Activated CD8-positive, alpha-beta T cell treated with anti-CD3 and anti-CD28 coated beads, Interleukin-2, amount 10 ng/mL, durations not matched to agents 7 days and 5 days (primary cell): Measurements from ENCODE around the gene ZFP69B. TPM values are rescaled to one million over a fixed set of nuclear protein-coding genes. Genes with fewer than 3 reads are reported as not detected.

Experiments used
- ATAC-seq: fragments of 150-1000 bp; cut with Tn5 transposase; one replicate; pipeline ENCODE4 v1.10.0; 2021; ENCODE audit warnings: moderate library complexity
- CTCF ChIA-PET: fragments of 350-600 bp; sonication (Branson Sonifier 250); formaldehyde crosslinking; loops from one replicate; lab custom pipeline; 2021; ENCODE audit warnings: antibody characterized with exemption; lab: Charles Lee
- POLR2A ChIA-PET: fragments of 350-600 bp; sonication (Branson Sonifier 250); formaldehyde crosslinking; loops from one replicate; lab custom pipeline; 2021; ENCODE audit warnings: antibody characterized with exemption; lab: Charles Lee
- DNase-seq: peaks from one replicate; pipeline ENCODE4 v3.0.0-alpha.2; 2020
- H3K27ac Mint-ChIP-seq: one replicate; pipeline ENCODE4 v1.8.0; 2021; ENCODE audit warnings: mild to moderate bottlenecking, mixed read lengths
- H3K27me3 Mint-ChIP-seq: one replicate; pipeline ENCODE4 v1.8.0; 2021; ENCODE audit warnings: low read depth, mixed read lengths
- H3K36me3 Mint-ChIP-seq: one replicate; pipeline ENCODE4 v1.8.0; 2021; ENCODE audit warnings: low read depth, mixed read lengths
- H3K4me1 Mint-ChIP-seq: one replicate; pipeline ENCODE4 v1.8.0; 2021; ENCODE audit warnings: low read depth, mixed read lengths
- H3K4me3 Mint-ChIP-seq: one replicate; pipeline ENCODE4 v1.8.0; 2021; ENCODE audit warnings: mild to moderate bottlenecking, mixed read lengths
- H3K9me3 Mint-ChIP-seq: one replicate; pipeline ENCODE4 v1.8.0; 2022; ENCODE audit warnings: mixed read lengths; ENCODE audit not compliant: insufficient read depth
- total RNA-seq, 2 experiments: library from RNA; stranded (reverse); gene quantifications; one replicate each; pipeline ENCODE4 v1.2.3, GENCODE V29; 2021

Gene ZFP69B
- total RNA-seq, 2 experiments from 2014 or later = 3.6 to 3.8 TPM

DNA sequence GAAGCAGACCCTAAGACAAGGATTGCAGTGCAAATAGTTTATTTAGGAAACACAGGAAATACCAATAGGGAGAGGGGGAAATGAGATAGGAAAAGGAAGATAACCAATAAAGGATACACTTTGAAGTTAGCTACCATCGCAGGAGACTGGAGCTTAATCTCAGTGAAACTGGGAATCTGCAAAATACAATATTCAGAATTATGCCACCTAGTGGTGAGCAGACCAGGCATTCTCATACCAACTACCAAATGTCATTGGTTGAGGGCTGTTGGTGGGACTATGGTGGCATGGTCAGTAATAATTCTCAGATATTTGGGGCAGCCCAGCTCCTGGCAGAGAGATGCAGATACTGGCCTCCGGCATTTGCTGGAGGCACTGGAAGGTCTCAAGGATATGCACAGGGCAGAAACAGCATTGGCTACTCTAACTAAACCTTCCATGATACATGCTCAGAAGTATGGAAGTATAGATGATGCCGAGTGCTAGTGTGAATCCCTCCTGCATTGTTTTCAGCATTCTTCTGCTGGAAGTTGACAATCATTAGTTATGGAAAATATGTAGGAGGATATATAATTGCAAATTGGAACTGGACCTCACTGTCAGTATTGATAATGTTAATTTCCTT, 11.8 kb upstream of the ZFP69B start:
- no peak overlapping the region for H3K27ac Mint-ChIP-seq
- H3K4me1 Mint-ChIP-seq = no peaks in the 10 kb centered on the region
- ATAC-seq (peak; percentile 47), DNase-seq (peak; percentile 27)
- POLR2A ChIA-PET = no interaction called here
- CTCF ChIA-PET = interaction anchor here (0.6 to 2.3 kb wide), 17 partner anchors 10 to 295 kb away, joined by 3 to 11 read pairs (median 4); partner anchors contain the start of genes COL9A2, EXO5, ZFP69B and ZNF684
- peaks cover 6% of the 10 kb centered on the region for H3K36me3 Mint-ChIP-seq
- no peaks in the 10 kb centered on the region for H3K27me3 Mint-ChIP-seq
- H3K9me3 Mint-ChIP-seq = peaks cover under 1% of the 10 kb centered on the region
- H3K4me3 Mint-ChIP-seq = no peak overlapping the region

DNA sequence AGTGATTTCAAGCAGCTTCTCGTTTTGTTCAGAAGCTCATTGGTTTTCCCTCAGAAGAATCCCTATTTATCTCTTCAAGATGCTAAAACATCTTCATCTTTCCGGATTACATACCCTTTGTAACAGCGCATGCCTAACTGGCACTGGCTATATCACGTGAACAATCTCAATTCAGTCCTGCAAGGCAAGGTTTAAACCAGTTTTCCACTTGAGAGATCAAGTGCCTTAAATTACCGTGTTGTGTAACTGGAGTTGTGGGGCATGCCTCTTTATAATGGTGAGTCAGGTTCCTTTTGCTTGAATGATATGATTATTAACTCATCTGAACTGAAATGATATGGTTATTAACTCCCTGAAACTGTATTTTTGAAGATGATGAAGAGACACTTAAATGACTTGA, 11.0 kb upstream of the ZFP69B start:
- H3K4me3 Mint-ChIP-seq = no peak overlapping the region
- H3K36me3 Mint-ChIP-seq = peaks cover 9% of the 10 kb centered on the region
- no peaks in the 10 kb centered on the region for H3K27me3 Mint-ChIP-seq
- H3K9me3 Mint-ChIP-seq = peaks cover 7% of the 10 kb centered on the region
- POLR2A ChIA-PET = no interaction called here
- CTCF ChIA-PET = interaction anchor here (0.6 to 2.3 kb wide), 8 partner anchors 9 to 295 kb away, joined by 3 to 11 read pairs (median 4); no protein-coding TSS in a partner anchor
- no peak overlapping the region for H3K27ac Mint-ChIP-seq
- ATAC-seq (no peak), DNase-seq (no peak)
- no peaks in the 10 kb centered on the region for H3K4me1 Mint-ChIP-seq

DNA sequence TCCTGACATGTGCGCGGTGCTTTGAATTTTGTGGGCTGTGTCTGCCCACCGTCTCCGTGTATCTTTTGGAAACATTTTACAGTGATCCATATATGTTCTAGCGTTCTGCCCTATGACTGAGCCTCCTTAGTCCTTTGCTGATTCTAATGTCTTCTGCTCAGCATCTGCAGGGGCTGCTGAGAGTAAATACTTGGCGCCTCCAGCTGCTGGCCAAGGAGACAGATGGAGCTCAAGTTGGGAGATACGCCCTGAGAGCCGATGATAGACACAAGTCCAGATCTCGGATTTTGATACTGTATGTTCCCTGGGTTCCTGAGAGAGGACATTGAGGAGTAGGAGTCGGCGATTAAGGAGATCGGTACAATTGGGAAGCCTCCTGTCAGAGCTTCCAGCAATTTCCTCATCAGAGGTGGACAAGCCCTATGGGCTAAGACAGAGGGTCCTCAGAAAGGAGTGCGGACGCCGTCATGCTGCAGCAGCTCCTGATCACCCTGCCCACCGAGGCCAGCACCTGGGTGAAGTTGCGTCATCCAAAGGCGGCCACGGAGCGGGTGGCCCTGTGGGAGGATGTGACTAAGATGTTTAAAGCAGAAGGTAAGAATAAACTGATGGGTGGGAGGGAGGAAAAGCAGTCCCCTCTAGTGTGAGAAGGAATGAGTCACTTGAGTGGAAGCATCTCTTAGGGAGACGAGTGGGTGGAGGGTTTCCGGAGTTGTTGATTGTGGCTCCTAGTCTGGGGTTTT, 390 bp downstream of the ZFP69B start:
- H3K9me3 Mint-ChIP-seq = peaks cover 40% of the 10 kb centered on the region
- DNase-seq (peak; percentile 78), ATAC-seq (peak; percentile 64)
- H3K4me3 Mint-ChIP-seq = peak overlapping the region; percentile 88
- peaks cover 61% of the 10 kb centered on the region for H3K36me3 Mint-ChIP-seq
- CTCF ChIA-PET = interaction anchor here (1.0 to 2.1 kb wide), 9 partner anchors 13 to 307 kb away, joined by 3 to 5 read pairs (median 4); no protein-coding TSS in a partner anchor
- H3K27ac Mint-ChIP-seq = peak overlapping the region; percentile 82
- no peaks in the 10 kb centered on the region for H3K27me3 Mint-ChIP-seq
- H3K4me1 Mint-ChIP-seq = peaks cover 29% of the 10 kb centered on the region
- POLR2A ChIA-PET = interaction anchor here (0.6 to 1.3 kb wide), 8 partner anchors 11 to 90 kb away, joined by 3 to 5 read pairs (median 4); partner anchors contain the start of gene ZNF684

DNA sequence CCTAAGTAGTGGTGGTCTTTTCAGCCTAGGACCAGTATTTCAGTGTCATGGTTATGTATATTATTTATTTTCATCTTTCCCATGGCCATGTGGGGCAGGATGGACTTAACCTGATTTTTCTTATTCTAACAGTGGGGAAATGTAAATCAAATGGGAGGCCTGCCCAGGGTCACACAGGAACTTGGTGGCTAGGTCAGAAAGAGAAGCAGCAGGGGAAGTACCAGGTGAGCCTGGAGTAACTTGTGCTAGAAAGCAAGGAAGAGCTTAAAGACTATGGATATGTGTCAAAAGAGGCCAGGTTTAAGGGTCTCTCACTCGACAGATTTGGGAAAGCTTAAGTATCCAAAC, 936 bp downstream of the ZFP69B start:
- Mint-ChIP-seq H3K27me3 (no peaks in the 10 kb centered on the region), H3K36me3 (peaks cover 63% of the 10 kb centered on the region), H3K4me3 (peak overlapping the region; percentile 88), H3K9me3 (peaks cover 39% of the 10 kb centered on the region), H3K27ac (peak overlapping the region; percentile 82), H3K4me1 (peaks cover 29% of the 10 kb centered on the region)
- ChIA-PET CTCF (interaction anchor here (1.1 to 2.1 kb wide), 5 partner anchors 13 to 136 kb away, joined by 3 to 5 read pairs (median 4); no protein-coding TSS in a partner anchor), POLR2A (interaction anchor here (0.6 to 1.3 kb wide), 2 partner anchors 10 to 60 kb away, joined by 3 to 4 read pairs; no protein-coding TSS in a partner anchor)
- ATAC-seq (no peak), DNase-seq (no peak)

DNA sequence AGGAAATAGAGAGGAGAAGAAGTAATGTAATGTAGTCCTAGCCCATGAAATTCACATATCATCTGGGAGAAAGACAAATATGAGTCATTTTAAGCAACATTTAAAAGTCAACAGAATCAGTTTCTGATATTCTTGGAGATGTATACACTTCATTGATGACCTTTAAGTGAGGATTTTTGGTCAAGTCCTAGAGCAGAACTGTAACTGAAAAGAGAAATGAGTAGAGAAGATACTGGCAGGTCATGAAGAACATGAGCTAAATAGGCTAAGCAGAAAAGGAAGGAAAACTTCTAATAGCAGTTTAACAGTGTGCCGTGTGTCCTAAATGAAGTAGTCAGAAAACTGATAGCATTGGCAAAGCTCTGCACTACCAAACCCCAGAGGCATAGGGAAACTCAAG, 4.6 kb downstream of the ZFP69B start:
- H3K27ac Mint-ChIP-seq = no peak overlapping the region
- CTCF ChIA-PET = no interaction called here
- peaks cover 72% of the 10 kb centered on the region for H3K9me3 Mint-ChIP-seq

DNA sequence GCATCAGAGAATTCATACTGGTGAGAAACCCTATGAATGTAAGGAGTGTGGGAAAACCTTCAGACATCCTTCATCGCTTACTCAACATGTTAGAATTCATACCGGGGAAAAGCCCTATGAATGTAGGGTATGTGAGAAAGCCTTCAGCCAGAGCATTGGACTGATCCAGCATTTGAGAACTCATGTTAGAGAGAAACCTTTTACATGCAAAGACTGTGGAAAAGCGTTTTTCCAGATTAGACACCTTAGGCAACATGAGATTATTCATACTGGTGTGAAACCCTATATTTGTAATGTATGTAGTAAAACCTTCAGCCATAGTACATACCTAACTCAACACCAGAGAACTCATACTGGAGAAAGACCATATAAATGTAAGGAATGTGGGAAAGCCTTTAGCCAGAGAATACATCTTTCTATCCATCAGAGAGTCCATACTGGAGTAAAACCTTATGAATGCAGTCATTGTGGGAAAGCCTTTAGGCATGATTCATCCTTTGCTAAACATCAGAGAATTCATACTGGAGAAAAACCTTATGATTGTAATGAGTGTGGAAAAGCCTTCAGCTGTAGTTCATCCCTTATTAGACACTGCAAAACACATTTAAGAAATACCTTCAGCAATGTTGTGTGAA, 12.8 kb downstream of the ZFP69B start:
- Mint-ChIP-seq H3K36me3 (peaks cover 70% of the 10 kb centered on the region), H3K27ac (no peak overlapping the region), H3K4me1 (peaks cover 6% of the 10 kb centered on the region), H3K4me3 (no peak overlapping the region), H3K9me3 (peaks cover 62% of the 10 kb centered on the region), H3K27me3 (no peaks in the 10 kb centered on the region)
- ATAC-seq (no peak), DNase-seq (no peak)
- ChIA-PET CTCF (interaction anchor here (1.8 kb wide), 1 partner anchor 15 kb away, joined by 4 read pairs; no protein-coding TSS in a partner anchor), POLR2A (no interaction called here)

More for the DNA sequence above, 4.6 kb downstream of the ZFP69B start:
- DNase-seq (no peak), ATAC-seq (no peak)
- H3K4me3 Mint-ChIP-seq = no peak overlapping the region
- POLR2A ChIA-PET = no interaction called here
- peaks cover 85% of the 10 kb centered on the region for H3K36me3 Mint-ChIP-seq
- H3K27me3 Mint-ChIP-seq = no peaks in the 10 kb centered on the region
- peaks cover 26% of the 10 kb centered on the region for H3K4me1 Mint-ChIP-seq

DNA sequence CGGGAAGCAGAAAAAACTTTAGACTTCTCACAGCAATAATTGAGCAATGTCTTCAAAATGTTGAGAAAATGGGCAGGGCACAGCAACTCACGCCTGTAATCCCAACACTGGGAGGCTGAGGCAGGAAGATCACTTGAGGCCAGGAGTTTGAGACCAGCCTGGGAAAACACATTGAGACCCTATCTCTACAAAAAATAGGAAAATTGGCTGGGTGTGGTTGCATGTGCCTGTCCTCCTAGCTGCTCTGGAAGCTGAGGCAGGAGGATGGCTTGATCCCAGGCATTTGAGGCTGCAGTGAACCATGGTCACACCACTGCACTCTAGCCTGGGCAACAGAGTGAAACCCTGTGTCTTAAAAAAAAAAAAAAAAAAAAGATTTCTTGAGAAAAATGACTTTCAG, 19.1 kb downstream of the ZFP69B start:
- ChIA-PET POLR2A (no interaction called here), CTCF (no interaction called here)
- Mint-ChIP-seq H3K36me3 (peaks cover 44% of the 10 kb centered on the region), H3K4me1 (no peaks in the 10 kb centered on the region), H3K27ac (no peak overlapping the region), H3K9me3 (peaks cover 73% of the 10 kb centered on the region), H3K4me3 (no peak overlapping the region), H3K27me3 (no peaks in the 10 kb centered on the region)
- ATAC-seq (no peak), DNase-seq (no peak)

DNA sequence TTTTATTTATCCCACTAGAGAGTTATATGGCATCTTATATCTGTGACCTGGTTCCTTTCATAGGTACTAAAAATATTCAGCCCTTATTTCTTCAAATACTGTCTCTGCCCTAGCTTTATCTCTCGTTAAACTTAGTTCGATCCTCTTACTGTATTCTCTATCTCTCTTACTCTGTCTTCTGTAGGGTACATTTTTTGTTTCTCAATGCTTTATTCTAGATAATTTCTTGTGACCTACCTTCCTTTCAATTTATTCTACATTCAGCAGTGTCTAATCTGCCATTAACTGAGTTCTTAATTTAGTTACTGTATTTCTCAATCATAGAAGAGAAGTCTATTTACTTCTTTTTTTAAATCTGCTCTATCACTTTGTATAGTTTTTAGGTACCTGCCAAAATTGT, 25.0 kb downstream of the ZFP69B start:
- Mint-ChIP-seq H3K4me3 (no peak overlapping the region), H3K36me3 (peaks cover 37% of the 10 kb centered on the region), H3K9me3 (peaks cover 39% of the 10 kb centered on the region), H3K27me3 (no peaks in the 10 kb centered on the region), H3K27ac (no peak overlapping the region), H3K4me1 (peaks cover 20% of the 10 kb centered on the region)
- CTCF ChIA-PET = no interaction called here
- ATAC-seq (no peak), DNase-seq (no peak)
- POLR2A ChIA-PET = no interaction called here

DNA sequence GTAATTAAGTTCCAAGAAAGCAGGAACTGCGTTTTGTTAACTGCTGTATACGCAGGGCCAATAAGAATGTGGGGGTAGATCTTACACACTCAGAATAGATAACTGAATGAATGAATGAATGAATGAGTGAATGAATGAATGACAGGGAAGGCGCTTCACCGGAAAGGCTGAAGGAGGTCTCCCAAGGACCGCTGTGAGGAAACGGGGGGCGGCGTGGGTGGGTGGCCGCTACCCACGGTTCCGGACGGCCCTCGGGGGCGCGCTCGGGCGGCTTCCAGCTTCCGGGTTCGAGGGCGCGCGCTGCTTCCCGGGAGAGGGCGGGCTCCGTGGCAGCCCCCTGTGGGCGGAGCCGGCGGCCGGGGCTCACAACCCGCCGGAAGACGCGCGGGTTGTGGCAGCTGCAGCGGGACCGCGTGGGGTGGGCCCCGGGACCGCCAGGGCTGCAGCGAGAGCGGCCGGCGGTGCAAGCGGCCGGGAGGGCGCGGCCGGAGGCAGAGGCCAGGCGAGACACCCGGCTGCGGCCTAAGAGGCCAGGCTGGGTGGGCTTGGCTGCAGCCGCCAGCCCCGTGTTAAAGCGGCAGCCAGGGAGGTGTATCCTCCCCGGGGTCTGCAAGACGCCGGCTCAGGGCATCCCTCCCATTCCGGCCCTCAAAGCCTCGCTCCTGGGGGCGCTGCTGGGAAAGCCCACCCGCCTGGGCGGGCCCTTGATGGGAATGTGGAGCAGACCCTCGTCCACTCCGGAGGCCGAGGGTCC, 26.8 kb downstream of the ZFP69B start, which contains the start of gene ZFP69:
TSS of gene ZFP69 (plus strand) at position 367 of the 754 bp plus-strand sequence. CDS start 2,072 bp downstream, outside the sequence.
- Mint-ChIP-seq H3K27me3 (no peaks in the 10 kb centered on the region), H3K36me3 (peaks cover 42% of the 10 kb centered on the region), H3K4me1 (peaks cover 20% of the 10 kb centered on the region), H3K27ac (peak within 1 kb of the TSS; percentile 81), H3K9me3 (peaks cover 32% of the 10 kb centered on the region), H3K4me3 (peak within 1 kb of the TSS; percentile 76)
- ATAC-seq (peak; percentile 92), DNase-seq (peak; percentile 80)
- CTCF ChIA-PET = interaction anchor here (1.3 to 1.8 kb wide), 2 partner anchors 10 to 13 kb away, joined by 3 to 4 read pairs; no protein-coding TSS in a partner anchor
- POLR2A ChIA-PET = interaction anchor here (2.3 kb wide), 1 partner anchor 32 kb away, joined by 15 read pairs; the partner anchor contains the start of gene EXO5

DNA sequence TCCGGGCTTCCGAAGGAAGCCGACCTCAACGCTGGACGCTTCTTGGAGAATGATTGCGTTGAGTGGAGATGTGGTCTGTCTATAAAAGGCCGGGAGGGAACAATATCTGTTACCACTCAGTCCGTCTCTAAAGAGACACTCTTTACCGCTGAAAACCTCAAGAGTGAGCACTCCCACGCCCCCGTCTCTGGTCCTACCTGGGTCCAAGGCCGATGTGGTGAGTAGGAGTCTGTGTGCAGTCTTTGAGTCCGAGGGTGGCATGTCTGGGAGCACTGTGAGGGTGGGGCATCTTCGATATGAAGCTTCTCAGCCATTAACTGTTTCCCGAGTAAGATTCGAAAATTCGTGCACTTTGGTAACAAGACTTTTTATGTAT, 27.4 kb downstream of the ZFP69B start:
- Mint-ChIP-seq H3K4me3 (peak overlapping the region; percentile 72), H3K27me3 (no peaks in the 10 kb centered on the region), H3K27ac (peak overlapping the region; percentile 81), H3K9me3 (peaks cover 33% of the 10 kb centered on the region), H3K4me1 (peaks cover 20% of the 10 kb centered on the region), H3K36me3 (peaks cover 48% of the 10 kb centered on the region)
- CTCF ChIA-PET = interaction anchor here (0.7 to 1.8 kb wide), 6 partner anchors 9 to 139 kb away, joined by 3 to 4 read pairs (median 4); partner anchors contain the start of gene ZFP69B
- POLR2A ChIA-PET = interaction anchor here (2.3 kb wide), 1 partner anchor 31 kb away, joined by 15 read pairs; the partner anchor contains the start of gene EXO5
- DNase-seq (peak; percentile 29), ATAC-seq (peak; percentile 49)
